HG03439 (cell line): Measurements from ENCODE around the gene OSTC.
"Not testable (repeated sequence)": the region's sequence is repeated elsewhere in the genome, so short reads cannot be mapped to it uniquely, and the experiment has no call there.

Experiments
- ATAC-seq: cut with Tn5 transposase; IDR thresholded peaks from one replicate; pipeline ENCODE4 v1.9.1; 2021; ENCODE audit warnings: mild to moderate bottlenecking, moderate library complexity; ENCODE audit not compliant: unreplicated experiment

OSTC gene

DNA sequence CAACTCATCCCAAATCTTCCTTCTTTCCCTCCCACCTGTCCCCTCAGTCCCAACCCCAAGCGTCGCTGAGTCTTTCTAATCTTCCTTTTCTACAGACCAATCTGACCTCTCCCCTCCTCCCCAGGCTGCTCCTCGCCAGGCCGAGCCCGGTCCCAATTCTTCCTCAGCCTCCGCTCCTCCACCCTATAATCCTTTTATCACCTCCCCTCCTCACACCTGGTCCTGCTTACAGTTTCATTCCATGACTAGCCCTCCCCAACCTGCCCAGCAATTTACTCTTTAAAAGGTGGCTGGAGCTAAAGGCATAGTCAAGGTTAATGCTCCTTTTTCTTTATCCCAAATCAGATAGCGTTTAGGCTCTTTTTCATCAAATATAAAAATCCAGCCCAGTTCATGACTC, 60.2 kb downstream of the OSTC start:
- not testable (repeated sequence) for ATAC-seq

DNA sequence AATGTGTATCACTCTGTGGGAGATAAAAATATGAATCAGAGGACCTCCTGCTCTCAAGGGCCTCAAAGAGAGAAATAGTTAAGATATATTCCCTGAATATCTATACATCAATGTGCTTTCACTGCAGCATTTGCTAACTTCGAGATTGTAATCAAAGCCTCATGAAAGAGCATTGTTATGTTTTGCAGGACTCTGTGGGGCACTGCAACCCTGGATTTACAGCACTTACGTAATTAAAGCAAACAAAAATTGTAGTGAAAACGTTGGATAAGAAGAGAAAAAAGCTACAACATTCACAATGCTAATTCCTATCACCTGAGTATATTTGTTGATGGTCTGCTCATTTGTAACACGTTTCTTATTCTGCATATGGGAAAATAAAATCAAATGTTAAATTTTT, 64.5 kb downstream of the OSTC start:
- no peak for ATAC-seq

DNA sequence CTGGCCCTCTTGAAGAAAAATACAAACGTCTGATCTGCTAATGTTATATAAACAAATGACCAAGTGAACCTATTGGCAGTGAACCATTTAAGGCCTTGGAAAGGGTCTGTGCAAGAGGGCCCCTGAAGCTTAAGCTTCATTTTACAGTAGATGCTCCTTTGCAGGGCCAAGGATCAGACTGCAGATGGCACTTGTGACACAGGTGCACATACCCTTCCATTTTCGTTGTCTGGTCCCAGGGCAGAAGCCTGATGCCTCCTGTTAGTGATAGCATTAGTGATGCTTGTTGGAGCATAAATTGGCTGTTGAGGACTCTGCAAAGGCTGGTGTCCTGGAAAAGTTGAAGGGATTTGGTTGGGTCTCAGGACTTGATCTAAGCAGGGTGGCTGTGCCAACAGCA, 65.9 kb downstream of the OSTC start:
- no peak for ATAC-seq

DNA sequence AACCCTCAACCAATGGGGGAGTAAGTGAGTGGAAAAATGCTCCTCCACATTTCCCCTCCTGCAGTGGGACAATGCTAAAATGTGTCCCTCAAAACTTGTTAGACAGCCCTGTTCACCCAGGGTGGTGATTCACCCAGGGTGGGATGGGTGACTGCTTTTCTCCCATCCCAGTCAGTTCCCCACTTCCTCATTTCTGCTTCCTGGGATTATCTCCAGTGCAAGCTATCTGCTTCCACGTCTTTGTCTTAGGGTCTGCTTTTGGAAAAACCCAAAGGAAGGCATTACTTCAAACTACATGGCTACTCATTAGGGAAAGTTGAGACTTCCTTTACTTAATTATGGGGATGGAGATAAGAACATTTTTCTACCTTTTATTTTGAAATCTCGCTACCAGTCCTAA, 67.0 kb downstream of the OSTC start:
- no peak for ATAC-seq
